C4-2B (cell line): Measurements from ENCODE around the gene C21orf58.

Experiments
- H3K27ac ChIP-seq: fragments of 450-650 bp; 2 replicates; pipeline ENCODE4 v1.5.1; 2017
- ZFX ChIP-seq: fragments of 450-650 bp; IDR thresholded peaks from 2 replicates; pipeline ENCODE4 v1.6.1; 2017
- TF ChIP-seq, protein P1 (sequence below): fragments of 450-650 bp; conservative IDR thresholded peaks from 2 replicates; pipeline ENCODE4 v1.5.1; 2017; ENCODE audit warnings: mild to moderate bottlenecking

Gene C21orf58

DNA sequence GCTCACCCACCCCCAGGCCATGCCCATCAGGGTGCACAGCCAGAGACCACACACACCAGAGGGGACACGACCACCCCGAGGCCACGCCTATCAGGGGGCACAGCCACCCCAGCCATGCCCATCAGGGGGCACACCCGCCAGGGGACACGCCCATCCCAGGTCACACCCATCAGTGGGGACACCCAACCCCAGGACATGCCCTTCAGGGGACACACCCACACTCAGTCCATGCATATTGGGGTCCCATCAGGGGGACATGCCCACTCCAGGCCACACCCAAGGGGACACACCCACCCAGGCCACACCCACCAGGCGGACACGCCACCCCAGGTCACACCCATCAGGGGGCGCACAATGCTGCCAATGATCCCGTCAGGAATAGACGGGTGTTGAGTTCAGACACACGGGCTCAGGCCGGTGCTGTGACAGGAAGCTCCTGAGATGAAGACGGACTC, 59.0 kb downstream of the C21orf58 start:
- no peak overlapping the region for H3K27ac ChIP-seq
- TF ChIP-seq, protein P1, sequence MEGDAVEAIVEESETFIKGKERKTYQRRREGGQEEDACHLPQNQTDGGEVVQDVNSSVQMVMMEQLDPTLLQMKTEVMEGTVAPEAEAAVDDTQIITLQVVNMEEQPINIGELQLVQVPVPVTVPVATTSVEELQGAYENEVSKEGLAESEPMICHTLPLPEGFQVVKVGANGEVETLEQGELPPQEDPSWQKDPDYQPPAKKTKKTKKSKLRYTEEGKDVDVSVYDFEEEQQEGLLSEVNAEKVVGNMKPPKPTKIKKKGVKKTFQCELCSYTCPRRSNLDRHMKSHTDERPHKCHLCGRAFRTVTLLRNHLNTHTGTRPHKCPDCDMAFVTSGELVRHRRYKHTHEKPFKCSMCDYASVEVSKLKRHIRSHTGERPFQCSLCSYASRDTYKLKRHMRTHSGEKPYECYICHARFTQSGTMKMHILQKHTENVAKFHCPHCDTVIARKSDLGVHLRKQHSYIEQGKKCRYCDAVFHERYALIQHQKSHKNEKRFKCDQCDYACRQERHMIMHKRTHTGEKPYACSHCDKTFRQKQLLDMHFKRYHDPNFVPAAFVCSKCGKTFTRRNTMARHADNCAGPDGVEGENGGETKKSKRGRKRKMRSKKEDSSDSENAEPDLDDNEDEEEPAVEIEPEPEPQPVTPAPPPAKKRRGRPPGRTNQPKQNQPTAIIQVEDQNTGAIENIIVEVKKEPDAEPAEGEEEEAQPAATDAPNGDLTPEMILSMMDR, result no peak

DNA sequence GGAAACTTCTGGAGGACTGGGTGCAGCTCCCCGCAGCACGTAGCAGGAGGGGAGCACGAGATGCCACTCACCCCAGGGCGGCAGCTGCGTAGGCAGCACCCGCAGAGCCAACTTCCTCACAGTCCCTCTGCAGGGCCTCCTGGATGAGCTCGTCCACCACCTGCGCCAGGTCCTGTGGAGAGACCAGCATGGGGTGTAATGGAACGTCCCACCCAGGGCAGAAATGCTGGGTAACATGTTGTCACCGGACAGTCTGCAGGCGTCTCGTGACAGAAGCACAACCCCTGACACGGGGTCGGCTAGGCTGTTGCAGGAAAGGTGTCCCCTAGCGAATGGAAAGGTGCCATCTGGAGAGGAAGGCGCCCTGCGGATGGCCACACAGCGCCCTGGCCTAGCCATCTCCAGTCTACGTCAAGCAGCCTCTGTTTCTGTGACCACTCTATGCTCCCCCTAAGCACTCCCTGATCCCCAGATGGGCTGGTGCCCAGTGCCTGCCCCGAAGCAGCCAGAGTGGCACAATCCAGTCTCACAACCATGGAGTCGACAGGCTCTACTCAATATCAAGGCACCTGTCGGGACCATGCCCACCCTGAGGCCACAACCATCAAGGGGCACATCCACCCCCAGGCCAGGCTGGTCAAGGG, 59.5 kb downstream of the C21orf58 start:
- H3K27ac ChIP-seq, result no peak overlapping the region
- TF ChIP-seq, protein P1, result no peak
- no peak for TF ChIP-seq ZFX

DNA sequence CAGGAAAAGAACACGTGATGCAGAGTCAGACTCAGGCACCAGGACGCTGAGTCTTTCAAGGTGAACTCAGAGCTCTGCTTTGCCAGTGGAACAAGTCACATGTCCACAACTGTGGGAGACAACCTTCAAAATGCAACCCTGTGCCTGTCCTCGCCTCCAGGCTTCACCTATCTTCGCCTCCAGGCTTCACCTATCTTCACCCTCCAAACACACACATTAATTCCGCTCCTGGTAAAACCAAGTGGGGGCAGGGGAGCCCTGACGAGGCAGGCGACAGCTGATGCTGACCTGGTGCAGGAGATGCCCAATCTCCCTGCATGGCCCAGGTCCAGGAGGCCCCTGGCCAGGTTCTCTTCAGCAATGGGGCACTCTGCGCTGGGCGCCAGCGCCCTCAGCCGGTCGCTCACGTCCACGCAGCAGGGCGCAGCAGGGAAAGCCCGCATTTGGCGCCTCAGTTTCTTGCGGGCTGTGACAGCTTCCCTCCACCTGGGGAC, 67.1 kb downstream of the C21orf58 start:
- no peak overlapping the region for H3K27ac ChIP-seq
- TF ChIP-seq ZFX, result no peak
- TF ChIP-seq, protein P1, result no peak

DNA sequence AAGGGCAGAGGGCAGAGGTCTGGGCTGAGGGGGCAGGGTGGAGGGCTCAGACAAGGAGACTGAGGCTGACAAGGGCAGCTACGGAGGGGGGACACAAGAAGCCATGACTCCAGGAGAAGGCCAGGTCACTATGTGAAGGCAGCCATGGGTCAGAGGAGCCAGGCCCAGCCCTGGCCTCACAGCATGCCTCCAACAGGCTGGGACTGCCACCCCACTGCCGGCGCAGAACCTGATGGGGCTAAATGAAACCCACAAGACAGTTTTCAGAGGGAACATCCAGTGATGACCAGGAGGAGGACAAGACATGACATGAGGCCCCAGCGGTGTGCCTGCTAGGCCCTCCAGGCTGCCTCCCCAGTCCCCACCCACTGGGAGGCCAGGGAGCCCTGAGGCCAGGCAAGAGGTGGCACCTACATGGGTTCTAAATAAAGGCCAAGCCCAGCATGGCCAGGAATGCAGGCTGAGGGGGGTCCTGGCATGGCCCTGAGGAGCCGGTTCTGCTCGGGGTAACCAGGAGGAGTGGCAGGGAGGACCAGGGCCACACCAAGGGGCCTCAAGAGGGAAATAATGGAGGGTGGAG, 67.8 kb downstream of the C21orf58 start:
- TF ChIP-seq ZFX, result no peak
- TF ChIP-seq, protein P1, result no peak
- no peak overlapping the region for H3K27ac ChIP-seq

DNA sequence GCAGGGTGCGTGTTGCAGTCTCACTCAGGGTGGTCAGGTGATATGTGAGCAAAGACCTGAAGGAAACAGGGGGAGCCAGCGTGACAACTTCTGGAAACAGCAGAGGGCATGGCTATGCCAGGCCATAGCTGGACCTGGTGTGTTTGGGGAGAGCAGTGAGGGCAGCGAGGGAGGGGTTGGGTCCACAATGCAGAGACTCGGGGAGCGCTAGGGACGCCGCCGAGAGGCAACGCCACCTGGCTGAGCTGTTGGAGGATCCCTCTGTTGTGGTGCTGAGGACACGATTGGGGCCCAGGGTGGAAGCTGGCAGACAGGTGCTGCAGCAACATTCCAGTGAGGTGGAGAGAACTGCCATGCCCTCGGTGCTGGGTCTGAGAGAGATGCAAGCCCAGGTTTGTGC, 68.5 kb downstream of the C21orf58 start:
- TF ChIP-seq, protein P1, result no peak
- no peak for TF ChIP-seq ZFX
- no peak overlapping the region for H3K27ac ChIP-seq

DNA sequence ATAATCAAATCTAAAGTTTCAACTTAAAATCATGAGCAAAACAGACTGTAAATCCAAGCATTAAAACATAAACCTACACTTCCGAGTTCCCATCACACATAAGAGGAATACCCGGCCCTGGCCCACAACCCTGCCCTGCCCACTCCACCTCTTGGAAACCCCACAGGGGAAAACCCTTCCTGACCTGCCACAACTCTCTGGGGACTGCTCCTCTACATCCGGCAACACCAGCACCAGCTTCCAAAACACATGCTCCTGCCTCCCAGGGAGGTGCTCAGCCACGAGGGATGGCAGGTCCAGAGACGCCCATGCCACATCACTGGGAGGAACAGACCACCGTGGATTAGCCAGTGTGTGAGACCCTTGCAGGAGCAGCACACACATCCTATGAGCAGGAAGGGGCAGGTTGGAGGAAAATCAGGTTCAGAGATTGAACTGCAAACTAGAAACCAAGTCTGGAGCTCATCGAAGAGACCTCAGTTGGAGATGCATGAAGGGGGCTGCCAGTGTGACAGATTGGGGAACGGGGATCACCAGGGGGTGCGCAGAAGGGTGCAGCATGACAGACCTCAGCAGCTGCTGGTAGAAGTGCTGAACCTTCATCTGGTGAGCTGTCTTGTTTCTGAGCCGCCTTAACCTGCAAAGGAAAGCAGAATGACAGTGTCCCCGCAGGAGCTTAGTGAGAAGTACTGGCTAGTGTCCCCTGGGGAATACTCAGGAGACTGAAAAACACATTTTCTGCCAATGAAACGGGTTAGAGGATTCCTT, 69.3 kb downstream of the C21orf58 start:
- H3K27ac ChIP-seq, result no peak overlapping the region
- TF ChIP-seq ZFX, result no peak
- TF ChIP-seq, protein P1, result no peak

DNA sequence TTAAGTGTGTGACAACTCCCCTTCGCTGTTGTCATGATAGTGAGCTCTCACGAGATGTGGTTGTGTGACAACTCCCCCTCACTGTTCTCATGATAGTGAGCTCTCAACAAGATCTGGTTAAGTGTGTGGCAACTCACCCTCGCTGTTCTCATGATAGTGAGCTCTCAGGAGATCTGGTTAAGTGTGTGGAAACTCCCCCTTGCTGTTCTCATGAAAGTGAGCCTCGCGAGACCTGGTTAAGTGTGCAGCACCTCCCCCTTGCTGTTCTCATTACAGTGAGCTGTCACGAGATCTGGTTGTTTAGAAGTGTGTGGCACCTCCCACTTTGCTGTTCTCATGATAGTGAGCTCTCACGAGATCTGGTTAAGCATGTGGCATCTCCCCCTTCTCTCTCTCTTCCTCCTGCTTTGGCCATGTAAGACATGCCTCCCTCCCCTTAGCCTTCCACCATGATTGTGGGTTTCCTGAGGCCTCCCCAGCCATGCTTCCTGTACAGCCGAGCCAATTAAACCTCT, 70.0 kb downstream of the C21orf58 start:
- H3K27ac ChIP-seq, result no peak overlapping the region
- no peak for TF ChIP-seq ZFX
- TF ChIP-seq, protein P1, result no peak
